ENCODE data around the gene LGR4. TPM values are rescaled to one million over a fixed set of nuclear protein-coding genes. Genes with fewer than 3 reads are reported as not detected.

Gene LGR4
- total RNA-seq, 1 experiment from 2014 or later: 99.2 TPM

DNA sequence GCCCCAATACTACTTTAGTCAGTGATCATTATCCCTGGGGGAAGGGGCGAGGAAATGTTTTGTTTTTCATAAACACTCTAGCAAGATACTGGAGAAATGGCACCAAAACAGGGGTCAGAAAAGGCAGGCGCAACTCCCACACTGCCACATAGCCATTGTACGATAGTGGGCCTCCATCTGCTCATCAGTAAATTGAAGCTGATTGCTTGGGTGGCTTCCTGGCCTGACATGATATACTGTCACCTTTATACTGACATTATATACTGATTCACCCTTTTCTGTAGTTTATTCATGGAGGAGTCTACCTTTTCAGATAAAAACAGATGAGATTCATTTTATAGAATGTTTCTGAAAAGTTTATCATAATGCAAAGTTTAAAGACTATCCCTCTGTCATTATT is 57.9 kb downstream of the LGR4 start:
- Mint-ChIP-seq H3K36me3 (ENCODE audit: insufficient read depth in 1 of 3, low read depth in 3 of 3) (peaks cover 3 to 14% (median 8%) of the 10 kb centered on the region in 3 experiments; a peak in 6 of 7 replicates), H3K9me3 (no peaks in the 10 kb centered on the region), H3K4me1 (peaks cover 50 to 56% of the 10 kb centered on the region in 2 experiments), H3K4me3 (no peak overlapping the region), H3K27me3 (ENCODE audit: low read depth) (no peaks in the 10 kb centered on the region), H3K27ac (peak overlapping the region in 1 of 3 experiments; percentile 71; a peak in 2 of 7 replicates)
- H3T11ph ChIP-seq (ENCODE audit: low read length): no peak overlapping the region
- H3K4me1 ChIP-seq (ENCODE audit: insufficient read depth, low read length): peaks cover 3% of the 10 kb centered on the region; the same call in 1 of the 2 replicates
- H2BK20ac ChIP-seq (ENCODE audit: low read depth, low read length, poor library complexity, severe bottlenecking): no peak overlapping the region
- H3K4ac ChIP-seq (ENCODE audit: low read depth, low read length): no peak overlapping the region
- no peak overlapping the region for H2BK120ac ChIP-seq (ENCODE audit: low read depth, low read length, poor library complexity, severe bottlenecking)
- DNase-seq: no peak
- peaks cover 1% of the 10 kb centered on the region for H3K79me1 ChIP-seq (ENCODE audit: insufficient read depth, low read depth, low read length, poor library complexity, severe bottlenecking)
- H3K18ac ChIP-seq (ENCODE audit: insufficient read length, low read depth, low read length): no peak overlapping the region
- H2BK15ac ChIP-seq (ENCODE audit: low read depth, low read length): no peak overlapping the region
- H3K23ac ChIP-seq (ENCODE audit: insufficient read length, low read depth, low read length): no peak overlapping the region
- no peaks in the 10 kb centered on the region for H3K27me3 ChIP-seq (ENCODE audit: insufficient read depth, low read length)
- no peaks in the 10 kb centered on the region for H4K20me1 ChIP-seq (ENCODE audit: control insufficient read depth, insufficient read depth, insufficient read length)
- H4K5ac ChIP-seq (ENCODE audit: insufficient read length, low read depth, low read length): no peak overlapping the region
- no peaks in the 10 kb centered on the region for H3K23me2 ChIP-seq (ENCODE audit: insufficient read length, low read depth, low read length, poor library complexity, severe bottlenecking)
- no peaks in the 10 kb centered on the region for H3K9me3 ChIP-seq (ENCODE audit: control insufficient read depth, low read depth, low read length)
- no peak overlapping the region for H3K56ac ChIP-seq (ENCODE audit: insufficient read length, low read depth, low read length)
- no peak overlapping the region for H4K8ac ChIP-seq (replicated peaks; ENCODE audit: insufficient read length, low read depth, low read length)
- TF ChIP-seq, protein P1, sequence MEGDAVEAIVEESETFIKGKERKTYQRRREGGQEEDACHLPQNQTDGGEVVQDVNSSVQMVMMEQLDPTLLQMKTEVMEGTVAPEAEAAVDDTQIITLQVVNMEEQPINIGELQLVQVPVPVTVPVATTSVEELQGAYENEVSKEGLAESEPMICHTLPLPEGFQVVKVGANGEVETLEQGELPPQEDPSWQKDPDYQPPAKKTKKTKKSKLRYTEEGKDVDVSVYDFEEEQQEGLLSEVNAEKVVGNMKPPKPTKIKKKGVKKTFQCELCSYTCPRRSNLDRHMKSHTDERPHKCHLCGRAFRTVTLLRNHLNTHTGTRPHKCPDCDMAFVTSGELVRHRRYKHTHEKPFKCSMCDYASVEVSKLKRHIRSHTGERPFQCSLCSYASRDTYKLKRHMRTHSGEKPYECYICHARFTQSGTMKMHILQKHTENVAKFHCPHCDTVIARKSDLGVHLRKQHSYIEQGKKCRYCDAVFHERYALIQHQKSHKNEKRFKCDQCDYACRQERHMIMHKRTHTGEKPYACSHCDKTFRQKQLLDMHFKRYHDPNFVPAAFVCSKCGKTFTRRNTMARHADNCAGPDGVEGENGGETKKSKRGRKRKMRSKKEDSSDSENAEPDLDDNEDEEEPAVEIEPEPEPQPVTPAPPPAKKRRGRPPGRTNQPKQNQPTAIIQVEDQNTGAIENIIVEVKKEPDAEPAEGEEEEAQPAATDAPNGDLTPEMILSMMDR (conservative IDR thresholded peaks at IDR 0.05): no peak
- H2BK12ac ChIP-seq (ENCODE audit: insufficient read length, low read depth, low read length): no peak overlapping the region
- H4K91ac ChIP-seq (ENCODE audit: insufficient read length, low read depth, low read length): no peak overlapping the region
- peaks cover 9% of the 10 kb centered on the region; the same call in 1 of the 2 replicates for H3K79me2 ChIP-seq (ENCODE audit: insufficient read depth, low read length)
- no CpG with 5 or more reads among the region's 3 CpGs for WGBS (ENCODE audit: extremely low coverage, insufficient read length, low lambda C conversion rate)
- H2BK5ac ChIP-seq (ENCODE audit: insufficient read length, low read length): no peak overlapping the region
- H3K9ac ChIP-seq (ENCODE audit: extremely low read depth, insufficient read length, low read length): no peak overlapping the region
- no peak overlapping the region for H3K4me2 ChIP-seq (ENCODE audit: insufficient read depth, insufficient read length, low read length)
- no peak overlapping the region for H3K14ac ChIP-seq (ENCODE audit: insufficient read depth, low read length)
- H2AFZ ChIP-seq (ENCODE audit: low read length): no peak overlapping the region
- H2AK5ac ChIP-seq (ENCODE audit: insufficient read length, low read length): no peak overlapping the region
- H3K27ac ChIP-seq (ENCODE audit: insufficient read length, low read depth, low read length): no peak overlapping the region

Measured in H9 (cell line).